Right lobe of liver (tissue), 6 donors: ENCODE data around the gene ANKRD34C. TPM values are rescaled to one million over a fixed set of nuclear protein-coding genes. Genes with fewer than 3 reads are reported as not detected.
A peak's percentile ranks its signal among the peaks of the same experiment; 100 is the strongest.

Source experiments
- ATAC-seq, 4 donors: fragments of 200-7000 bp; cut with Tn5 transposase; one replicate each; pipeline ENCODE4 v1.9.1; 2020; ENCODE audit warnings: mild to moderate bottlenecking in 4 of 4, moderate library complexity in 4 of 4
- DNase-seq, 3 donors: peaks; one replicate each; pipeline ENCODE4 v3.0.0-alpha.2; 2020
- H3K27ac ChIP-seq, 3 donors: fragments of 200-600 bp; one replicate each; pipeline ENCODE4 v1.8.0; 2022
- H3K27me3 ChIP-seq, 2 donors: fragments of 200-600 bp; one replicate each; pipeline ENCODE4 v1.8.0; 2022
- H3K36me3 ChIP-seq, 4 donors: fragments of 200-600 bp; sonication (generic) in 1 of 4; one replicate each; pipeline versions ENCODE4 v1.5.1 to v1.8.0; 2017 to 2022; ENCODE audit warnings: control low read depth in 1 of 4
- H3K4me1 ChIP-seq, 4 donors: fragments of 200-600 bp; sonication (generic) in 1 of 4; one replicate each; pipeline versions ENCODE4 v1.5.1 to v1.8.0; 2017 to 2022; ENCODE audit warnings: control low read depth in 1 of 4
- H3K4me3 ChIP-seq, 3 donors: fragments of 200-600 bp; one replicate each; pipeline ENCODE4 v1.8.0; 2022
- H3K9me3 ChIP-seq, 4 donors: fragments of 200-600 bp; sonication (generic) in 1 of 4; one replicate each; pipeline versions ENCODE4 v1.5.1 to v1.8.0; 2017 to 2022; ENCODE audit warnings: control low read depth in 1 of 4
- CTCF ChIP-seq, 4 donors: fragments of 200-600 bp in 3 of 4; fragments of 450-650 bp in 1 of 4; IDR thresholded peaks; one replicate each; pipeline versions ENCODE4 v1.5.1 to v1.8.0; 2016 to 2022; ENCODE audit warnings: antibody characterized with exemption in 4 of 4, mild to moderate bottlenecking in 2 of 4
- POLR2A ChIP-seq: fragments of 450-650 bp; IDR thresholded peaks from one replicate; pipeline ENCODE4 v1.6.1; 2017; ENCODE audit warnings: antibody characterized with exemption, mild to moderate bottlenecking
- WGBS: methylation state at CpG from one replicate; pipeline ENCODE4 v1.1.6; 2018; ENCODE audit warnings: low coverage, low lambda C conversion rate; ENCODE audit not compliant: insufficient coverage; ENCODE audit errors: missing lambda C conversion rate; 5-methylcytosine and 5-hydroxymethylcytosine counted together
- intact Hi-C, 2 donors: fragments of 100-400 bp; cut with DNase I; formaldehyde crosslinking; loops; one replicate each; pipeline versions ENCODE4 v1.11.2 to v1.14.1; 2022
- total RNA-seq, 6 experiments: library from RNA; depleted of rRNA in 2 of 6; stranded (reverse); fragments of >200 nt in 2 of 6; fragmentation: NEBNext Ultra II Directional in 3 of 6; extraction: Animal tissue kit (Norgen Biotek cat#: 25700) in 3 of 6; gene quantifications; one replicate each; pipeline versions ENCODE4 v1.1.0 to v1.2.4, GENCODE V29; 2016 to 2023
- donor health status: DM: no; HTN: yes; CAD: no.
- donor health status: DM: no; HTN: no; CAD: no.
- donor health status: DM: no; HTN: no; CAD: no.
- donor health status: DM: no; HTN: yes; CAD: no.
- donor health status: DM: no; HTN: yes; CAD: no.

ANKRD34C gene
- total RNA-seq, 6 experiments from 2014 or later: not detected

GRCh38 chr15:79265987-79266579 lies 16.4 kb upstream of the ANKRD34C start:
- DNase-seq (no peak), ATAC-seq (no peak)
- no peak for TF ChIP-seq POLR2A
- no peak for TF ChIP-seq CTCF (IDR thresholded peaks at IDR 0.05)
- Histone ChIP-seq H3K27ac (no peak overlapping the region), H3K4me1 (no peaks in the 10 kb centered on the region), H3K36me3 (no peaks in the 10 kb centered on the region), H3K9me3 (no peaks in the 10 kb centered on the region), H3K4me3 (no peak overlapping the region), H3K27me3 (no peaks in the 10 kb centered on the region)
- intact Hi-C loops: no loop called here
- WGBS: 50% methylated on average over 2 of the region's 3 CpGs

- no peak overlapping the region for H3K4me3 ChIP-seq
- no peaks in the 10 kb centered on the region for H3K36me3 ChIP-seq
- TF ChIP-seq POLR2A (no peak), CTCF (IDR thresholded peaks at IDR 0.05) (no peak)
- ATAC-seq (peak; percentile 39 to 78 (median 54)), DNase-seq (peak in 2 of 3 donors; percentile 46 to 62)
- no peaks in the 10 kb centered on the region for H3K4me1 ChIP-seq
- H3K9me3 ChIP-seq: no peaks in the 10 kb centered on the region
- intact Hi-C loops: no loop called here
- no peak overlapping the region for H3K27ac ChIP-seq
- WGBS: 15% methylated on average over 22 of the region's 46 CpGs
- H3K27me3 ChIP-seq: peaks cover 9 to 10% of the 10 kb centered on the region in 2 donors
Measured at GRCh38 chr15:79283252-79284048, 928 bp downstream of the ANKRD34C start.

GRCh38 chr15:79290642-79291275 lies 8.2 kb downstream of the ANKRD34C start:
- Histone ChIP-seq H3K27me3 (no peaks in the 10 kb centered on the region), H3K4me3 (no peak overlapping the region), H3K9me3 (no peaks in the 10 kb centered on the region), H3K4me1 (no peaks in the 10 kb centered on the region), H3K27ac (no peak overlapping the region), H3K36me3 (no peaks in the 10 kb centered on the region)
- no peak for TF ChIP-seq POLR2A
- no peak for TF ChIP-seq CTCF (IDR thresholded peaks at IDR 0.05)
- ATAC-seq: no peak
- WGBS: 56% methylated on average over 6 of the region's 6 CpGs
- intact Hi-C loops: no loop called here
- no peak for DNase-seq

GRCh38 chr15:79292011-79292410 lies 9.5 kb downstream of the ANKRD34C start:
- TF ChIP-seq POLR2A: no peak
- TF ChIP-seq CTCF (IDR thresholded peaks at IDR 0.05): no peak
- Histone ChIP-seq H3K36me3 (no peaks in the 10 kb centered on the region), H3K9me3 (no peaks in the 10 kb centered on the region), H3K4me3 (no peak overlapping the region), H3K4me1 (no peaks in the 10 kb centered on the region), H3K27ac (no peak overlapping the region), H3K27me3 (no peaks in the 10 kb centered on the region)
- intact Hi-C loops: no loop called here
- ATAC-seq (no peak), DNase-seq (no peak)
- 74% methylated on average over 3 of the region's 4 CpGs for WGBS
